NCI-H1417 treated with DMSO at 0.1 percent for 48 hours (cell line): ENCODE measurements around the gene GPSM1.

Experiments used
- DNase-seq: peaks from one replicate; lab custom pipeline; 2025; lab: John Stamatoyannopoulos, UW

The GPSM1 gene

GRCh38 chr9:136290508-136291000 is 36.8 kb upstream of the GPSM1 start:
- DNase-seq, result no peak

DNA sequence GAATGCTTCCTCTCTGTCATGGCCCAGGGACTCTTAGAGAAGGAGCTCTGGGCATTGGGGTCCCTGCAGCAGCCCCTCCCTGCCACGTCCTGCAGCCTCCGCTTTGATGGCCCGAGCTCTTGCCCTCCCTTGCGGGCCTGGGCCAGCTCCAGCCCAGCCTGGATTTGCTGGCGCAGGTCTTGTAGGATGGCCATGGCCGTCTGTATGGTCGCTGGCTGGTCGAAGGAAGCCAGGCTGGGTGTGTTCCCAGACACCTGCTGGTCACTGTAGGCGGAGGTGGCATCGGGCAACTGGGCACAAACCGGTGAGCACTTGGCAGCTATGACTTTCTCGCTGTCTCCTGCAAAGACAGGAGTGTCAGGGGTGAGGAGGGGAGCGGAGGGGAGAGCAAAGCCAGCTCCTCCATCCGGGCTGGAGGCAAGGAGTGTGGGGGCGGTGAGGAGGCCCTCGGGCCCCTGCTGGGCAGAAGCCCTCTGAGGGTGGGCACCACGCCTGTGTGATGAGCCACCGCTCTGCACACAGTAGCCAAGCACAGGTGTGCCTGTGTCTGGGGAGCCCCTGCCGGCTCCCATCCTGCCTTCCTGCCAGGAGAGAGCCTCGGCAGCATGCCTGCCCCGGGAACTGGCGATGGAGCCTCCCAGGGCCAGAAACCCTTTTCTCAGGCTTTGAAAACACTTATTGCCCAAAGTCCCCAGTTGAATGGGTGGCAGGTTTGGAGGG is 35.9 kb upstream of the GPSM1 start:
- no peak for DNase-seq

- DNase-seq, result no peak
Measured at GRCh38 chr9:136292026-136292538, 35.3 kb upstream of the GPSM1 start.

DNA sequence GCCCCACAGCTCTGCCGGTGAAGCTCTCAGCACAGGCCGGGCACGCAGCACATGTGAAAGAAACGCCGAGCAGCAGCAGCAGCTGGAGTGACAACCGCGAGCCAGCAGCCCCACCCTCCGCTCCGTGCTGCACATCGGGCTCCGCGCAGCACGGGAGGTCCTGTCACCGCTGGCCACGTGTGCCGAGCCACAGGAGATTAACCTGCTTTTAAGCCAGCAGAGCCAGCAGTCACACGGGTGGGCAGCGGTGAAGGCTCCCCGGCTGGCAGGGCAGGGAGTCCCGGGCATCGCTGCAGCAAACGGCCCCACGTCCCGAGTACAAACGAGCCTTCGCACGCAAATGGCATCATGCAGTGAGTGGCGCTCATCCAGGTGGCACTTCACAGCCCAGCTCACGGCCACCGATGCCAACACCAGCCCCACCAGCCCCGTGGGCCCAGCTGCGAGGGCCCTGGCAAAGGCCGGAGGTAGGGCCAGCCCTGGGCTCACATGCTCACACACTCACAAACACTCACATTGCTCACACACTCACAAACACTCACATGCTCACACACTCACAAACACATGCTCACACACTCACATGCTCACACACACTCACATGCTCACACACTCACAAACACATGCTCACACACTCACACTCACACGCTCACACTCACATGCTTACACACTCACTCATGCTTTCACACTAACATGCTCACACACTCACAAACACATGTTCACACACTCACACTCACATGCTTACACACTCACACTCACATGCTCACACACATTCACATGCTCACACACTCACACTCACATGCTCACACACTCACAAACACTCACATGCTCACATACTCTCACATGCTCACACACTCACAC is 34.5 kb upstream of the GPSM1 start:
- DNase-seq, result no peak

DNA sequence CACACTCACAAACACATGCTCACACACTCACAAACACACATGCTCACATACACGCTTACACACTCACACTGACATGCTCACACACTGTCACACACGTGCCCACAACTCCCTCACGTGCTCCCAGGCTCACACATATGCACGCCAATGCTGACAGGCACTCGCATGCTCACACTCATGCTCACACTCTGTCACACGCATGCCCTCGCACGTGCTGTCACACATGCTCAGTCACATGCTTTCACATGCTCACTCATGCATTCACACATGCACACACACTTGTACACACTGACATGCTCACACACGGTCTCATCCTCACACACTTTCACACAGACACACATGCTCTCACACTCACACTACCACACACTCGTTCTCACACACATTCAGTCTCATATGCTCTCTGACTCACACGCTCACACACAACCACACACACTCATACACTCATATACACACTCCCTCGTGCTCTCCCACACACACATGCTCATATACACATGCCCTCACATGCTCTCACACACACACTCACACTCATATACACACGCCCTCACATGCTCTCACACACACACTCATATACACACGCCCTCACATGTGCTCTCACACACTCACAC is 33.8 kb upstream of the GPSM1 start:
- DNase-seq, result no peak

GRCh38 chr9:136294437-136294836 is 32.9 kb upstream of the GPSM1 start:
- DNase-seq, result no peak

DNA sequence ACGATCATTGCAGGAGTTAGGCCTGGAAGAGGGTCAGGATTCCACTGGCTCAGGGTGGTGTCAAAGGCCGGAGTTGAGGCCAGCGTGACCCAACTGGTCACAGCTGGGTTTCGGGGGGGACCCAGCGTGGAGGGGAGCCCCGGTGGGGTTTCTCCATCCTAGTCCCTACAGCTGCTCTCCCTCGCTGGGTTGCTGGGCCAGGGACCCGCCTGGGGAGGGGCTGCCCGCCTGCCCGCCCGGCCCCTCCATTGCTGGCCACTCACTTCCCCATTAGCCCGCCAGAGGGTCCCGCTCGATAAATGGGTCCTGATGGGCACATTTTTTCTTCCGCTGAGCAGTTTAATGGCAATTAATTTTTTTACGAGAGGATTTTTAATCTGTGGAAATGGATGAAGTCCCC is 32.3 kb upstream of the GPSM1 start:
- DNase-seq, result no peak

DNA sequence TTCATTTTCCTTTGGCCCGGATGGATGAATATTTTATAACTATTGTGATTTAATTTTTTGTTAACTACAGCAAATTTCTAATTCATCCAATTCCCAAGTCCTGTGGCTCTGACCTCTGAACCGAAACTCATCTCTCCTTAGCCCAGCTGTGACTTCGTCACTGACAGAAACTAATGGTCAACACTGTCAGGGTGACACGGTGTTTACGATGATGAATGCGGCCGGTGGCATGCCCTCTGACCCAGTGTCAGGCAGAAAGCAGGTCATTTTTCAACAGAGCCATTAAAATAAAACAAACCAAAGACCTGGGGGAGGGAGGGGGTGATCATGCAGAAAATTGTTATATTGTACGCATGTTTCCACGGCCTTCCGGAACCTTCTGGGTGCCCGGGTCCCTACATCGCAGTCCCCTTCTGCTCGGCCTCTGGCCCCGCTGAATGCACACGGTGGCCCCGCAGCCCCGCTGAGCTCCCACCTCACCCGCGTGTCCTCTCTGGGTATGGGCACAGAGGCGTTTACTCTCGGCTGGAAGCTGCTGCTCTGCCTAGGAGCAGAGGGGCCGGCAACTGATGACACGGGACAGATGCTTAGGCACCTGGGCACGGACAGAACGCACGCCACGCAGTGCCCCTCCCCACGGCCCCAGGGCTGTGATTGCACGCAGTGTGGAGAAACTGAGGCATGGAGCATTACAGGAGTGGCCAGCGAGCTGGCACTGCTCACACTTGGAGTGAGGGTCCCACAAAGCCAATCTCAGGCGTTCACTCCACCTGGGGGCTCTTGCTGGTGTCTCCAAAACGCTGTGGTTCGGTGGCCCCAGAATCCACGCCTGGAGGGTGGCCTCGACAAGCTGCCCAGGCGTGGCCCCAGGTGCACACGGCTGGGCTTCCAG is 31.6 kb upstream of the GPSM1 start:
- DNase-seq, result no peak

GRCh38 chr9:136296434-136297015 is 30.8 kb upstream of the GPSM1 start:
- DNase-seq, result no peak

- no peak for DNase-seq
Measured at GRCh38 chr9:136297016-136297691, 30.2 kb upstream of the GPSM1 start.

DNA sequence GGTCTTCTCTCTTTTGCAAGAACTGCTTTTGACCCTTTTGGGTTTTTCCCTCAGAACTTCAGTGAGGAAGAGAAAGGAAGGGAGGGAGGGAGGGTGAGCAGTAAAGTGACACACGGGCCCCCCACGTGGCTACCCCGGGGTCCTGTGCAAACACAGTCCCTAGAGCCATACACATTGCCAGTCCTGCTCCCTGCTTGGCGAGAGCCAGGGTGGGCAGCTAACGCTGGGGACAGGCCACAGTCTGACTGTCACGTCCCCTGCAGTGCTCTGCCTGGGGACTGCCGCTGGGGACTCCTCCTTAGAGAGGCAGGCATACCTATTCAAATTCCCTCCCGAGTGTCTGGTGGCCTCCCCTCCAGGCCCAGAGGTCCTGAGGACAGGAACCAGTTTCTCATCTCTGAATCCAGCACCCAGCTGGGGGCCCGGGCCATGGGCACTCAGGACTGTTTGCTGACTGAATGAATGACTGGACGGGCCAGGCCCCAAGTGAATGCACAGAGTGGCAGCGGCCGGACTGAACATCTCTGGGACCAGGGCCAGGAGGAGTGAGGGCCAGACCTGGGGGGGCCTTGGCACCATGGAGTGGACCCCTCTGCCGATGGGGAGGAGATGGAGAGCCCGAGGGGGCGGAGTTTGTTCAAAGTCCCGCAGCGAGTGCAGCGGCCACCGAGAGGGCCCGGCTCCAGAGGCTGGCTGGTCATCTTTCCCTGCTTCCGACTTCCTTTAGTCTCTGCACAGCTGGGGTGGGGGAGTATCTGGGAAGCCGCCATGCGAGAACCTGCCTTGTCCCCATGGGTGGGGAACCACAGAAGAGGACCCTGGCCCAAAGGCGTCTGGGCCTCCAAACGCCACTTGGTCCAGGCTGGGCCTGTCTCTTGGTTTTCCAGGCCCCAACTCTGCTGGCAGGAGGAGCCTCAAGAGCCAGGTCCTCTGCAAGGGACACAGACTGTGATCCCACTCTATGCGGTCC is 29.3 kb upstream of the GPSM1 start:
- no peak for DNase-seq

GRCh38 chr9:136299116-136299515 is 28.2 kb upstream of the GPSM1 start:
- no peak for DNase-seq

DNA sequence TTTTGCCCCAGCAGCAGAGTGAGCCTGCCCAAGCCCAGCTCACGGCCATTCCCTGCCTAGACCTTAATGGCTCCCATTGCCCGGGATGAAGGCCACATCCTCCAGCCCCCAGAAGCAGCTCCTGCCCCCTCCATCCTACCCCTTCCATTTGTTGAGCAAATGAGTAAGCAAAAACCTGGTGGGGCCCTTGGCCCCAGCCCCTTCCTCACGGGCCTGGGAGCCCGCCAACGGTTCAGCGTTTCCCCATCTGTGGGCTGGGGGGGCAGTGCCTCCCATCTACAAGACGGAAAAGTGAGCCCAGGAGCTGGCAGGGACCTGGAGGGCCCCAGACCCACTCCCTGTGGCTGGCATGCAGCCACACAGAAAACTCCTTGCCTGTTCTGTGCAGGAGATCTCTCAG is 27.8 kb upstream of the GPSM1 start:
- DNase-seq, result no peak

- no peak for DNase-seq
Measured at GRCh38 chr9:136300016-136300545, 27.3 kb upstream of the GPSM1 start.

GRCh38 chr9:136300866-136301265 is 26.5 kb upstream of the GPSM1 start:
- DNase-seq, result no peak

- DNase-seq, result no peak
Measured at GRCh38 chr9:136302527-136302926, 24.8 kb upstream of the GPSM1 start.

DNA sequence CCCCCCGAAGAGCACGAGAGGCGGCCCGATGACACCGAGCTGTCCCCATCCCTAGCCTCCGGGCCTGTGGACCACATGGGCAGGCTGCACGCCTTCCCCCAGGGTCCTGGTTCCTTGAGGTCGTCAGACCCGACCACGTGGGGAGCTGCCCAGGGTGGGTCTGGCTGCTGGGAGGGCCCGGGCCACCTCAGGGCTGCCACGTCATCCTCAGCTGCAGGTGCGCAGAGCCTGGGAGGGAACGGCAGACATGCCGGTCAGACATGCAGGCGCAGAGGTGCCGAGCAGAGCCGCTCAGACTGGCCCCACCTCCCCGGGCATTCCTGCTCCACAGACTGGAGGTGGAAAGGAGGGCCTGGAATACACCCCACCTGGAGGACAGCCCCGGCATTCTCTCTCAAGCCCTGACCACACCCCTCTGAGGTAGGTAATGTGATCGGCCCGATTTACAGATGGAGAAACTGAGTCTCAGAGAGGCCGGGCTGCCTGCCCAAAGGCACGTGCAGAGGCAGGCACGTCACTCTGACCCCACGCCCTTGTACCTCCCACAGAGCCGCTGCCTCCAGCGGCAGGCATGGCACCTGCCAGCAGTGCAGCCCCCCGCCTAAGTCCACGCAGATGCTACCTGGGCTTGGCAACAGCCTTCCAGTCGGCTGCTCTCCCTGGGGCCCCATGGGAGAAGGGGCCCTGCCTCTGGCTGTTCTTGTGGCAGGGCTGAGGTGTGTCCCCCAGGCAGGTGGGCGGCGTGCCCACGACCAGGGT is 24.1 kb upstream of the GPSM1 start:
- no peak for DNase-seq

GRCh38 chr9:136303825-136304416 is 23.4 kb upstream of the GPSM1 start, which contains the start of gene CCDC187:
Gene CCDC187, minus strand, starts transcription at chr9:136304094. Its CDS starts 264 bp downstream, at chr9:136303830.
- DNase-seq, result no peak
